Dedifferentiated amniotic fluid mesenchymal stem cell (primary cell): Measurements from ENCODE around the gene RPRD1B.
"Not testable (repeated sequence)": the region's sequence is repeated elsewhere in the genome, so short reads cannot be mapped to it uniquely, and the experiment has no call there.

ENCODE experiments used
- DNase-seq: peaks from one replicate; pipeline ENCODE4 v3.0.0-alpha.2; 2016; ENCODE audit errors: extremely low spot score

Gene RPRD1B

DNA sequence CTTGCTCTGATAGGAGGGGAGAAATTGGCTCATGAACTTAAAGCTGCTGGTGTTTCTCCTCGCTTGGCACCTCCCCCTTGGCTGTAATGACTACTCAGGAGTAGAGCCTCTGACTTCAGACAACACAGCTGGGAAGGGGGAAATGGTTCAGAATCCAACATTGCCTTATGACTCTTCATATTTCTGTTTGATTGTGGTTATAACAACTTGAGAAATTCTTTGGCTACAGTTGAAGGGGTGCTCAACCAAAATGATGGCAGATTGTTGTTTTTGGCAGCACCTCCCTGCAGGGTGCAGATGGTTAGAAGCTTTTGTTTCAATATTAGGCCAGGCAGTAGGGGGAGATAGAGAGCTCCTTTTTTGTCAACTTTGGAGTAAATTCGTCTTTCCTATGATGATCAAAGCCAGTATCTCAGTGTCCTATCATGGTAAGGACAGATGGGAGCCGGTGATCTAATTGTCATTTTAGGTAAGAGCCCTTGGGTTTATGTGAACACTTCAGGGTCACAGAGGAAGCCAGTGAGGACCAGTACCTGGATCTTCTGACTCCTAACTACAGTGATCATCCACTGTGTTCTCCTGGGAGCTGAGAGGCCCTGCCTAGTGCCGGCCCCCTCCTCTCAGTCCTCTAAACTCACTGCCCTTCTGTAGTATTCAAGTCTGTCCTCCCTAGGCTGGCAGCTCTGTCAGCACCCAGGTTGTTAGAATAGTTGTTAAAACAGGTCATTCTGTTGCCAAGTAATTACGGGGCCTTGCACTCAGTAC, 39.9 kb downstream of the RPRD1B start:
- DNase-seq: peak; percentile 89

DNA sequence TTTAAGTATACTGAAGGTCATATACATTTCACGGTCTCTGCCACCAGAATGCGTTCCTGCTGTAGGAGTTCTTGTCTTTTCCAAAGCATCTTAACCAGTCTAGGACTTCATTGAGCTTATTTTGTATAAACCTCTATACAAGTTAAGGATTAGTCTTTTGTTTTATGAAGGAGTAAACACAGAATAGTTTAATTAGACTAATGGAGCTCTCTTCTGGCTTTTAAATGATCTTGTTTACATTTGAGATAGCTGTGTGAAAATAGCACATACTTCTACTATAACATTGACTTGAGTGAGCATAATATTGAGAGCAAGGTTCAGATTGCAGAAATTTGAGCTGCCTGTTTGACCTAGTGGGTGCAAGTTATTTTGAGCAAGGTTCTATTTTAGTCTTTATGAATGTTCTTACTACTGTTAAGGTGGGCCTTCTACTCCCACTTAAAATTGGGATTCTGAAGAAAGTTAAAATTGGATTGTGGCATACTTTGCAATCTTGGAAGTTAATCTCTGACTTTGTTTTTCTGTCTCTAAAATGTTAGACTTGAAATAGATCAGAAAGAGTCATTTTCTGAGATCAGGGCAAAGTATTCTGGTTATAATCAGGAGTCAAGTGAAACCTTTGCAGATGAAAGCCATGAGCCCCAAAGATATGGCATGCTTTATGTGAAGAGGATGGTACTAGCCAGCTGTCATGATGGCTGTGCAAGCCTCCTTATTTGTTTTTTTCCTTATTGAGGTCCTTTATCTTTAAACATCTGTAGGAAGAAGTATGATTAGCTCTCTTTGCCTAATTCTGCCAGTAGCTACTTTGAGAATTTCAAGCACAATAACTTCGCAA, 41.8 kb downstream of the RPRD1B start:
- DNase-seq: no peak

DNA sequence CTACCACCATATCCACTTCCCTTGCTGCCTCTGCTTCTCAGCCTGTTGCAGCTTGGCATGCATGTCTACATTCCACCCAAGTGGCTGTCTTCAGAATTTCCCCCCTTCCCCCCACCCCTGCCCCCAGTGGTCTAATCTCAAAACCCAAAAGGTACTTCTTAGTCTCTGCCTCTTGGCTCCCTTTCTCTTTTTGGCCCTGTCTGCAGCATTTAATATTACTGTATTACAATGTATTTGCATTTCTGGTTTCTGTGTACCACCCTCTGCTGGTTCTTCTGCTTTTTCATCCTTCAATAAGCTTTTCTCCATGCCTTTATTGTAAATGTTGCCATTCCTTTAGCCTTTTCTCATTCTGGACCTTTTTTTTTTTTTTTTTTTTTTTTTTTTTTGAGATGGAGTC, 43.0 kb downstream of the RPRD1B start:
- DNase-seq: no peak

DNA sequence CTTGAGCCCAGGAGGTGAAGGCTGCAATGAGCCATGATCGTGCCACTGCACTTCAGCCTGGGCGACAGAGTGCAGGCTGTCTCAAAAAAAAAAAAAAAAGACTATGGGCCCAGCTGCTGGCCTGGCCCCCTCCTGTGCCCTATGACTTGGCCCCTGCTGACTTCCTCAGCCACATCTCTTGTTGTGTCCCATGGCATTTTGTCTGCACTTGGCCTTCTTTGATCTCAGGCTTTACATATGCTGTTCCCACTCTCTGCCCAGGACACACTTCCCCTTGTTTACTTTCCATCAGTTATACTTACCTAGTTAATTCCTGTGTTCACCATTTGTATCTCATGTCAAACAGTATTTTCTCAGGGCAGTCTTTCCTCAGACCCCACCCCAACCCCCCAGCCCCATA, 44.5 kb downstream of the RPRD1B start:
- no peak for DNase-seq

DNA sequence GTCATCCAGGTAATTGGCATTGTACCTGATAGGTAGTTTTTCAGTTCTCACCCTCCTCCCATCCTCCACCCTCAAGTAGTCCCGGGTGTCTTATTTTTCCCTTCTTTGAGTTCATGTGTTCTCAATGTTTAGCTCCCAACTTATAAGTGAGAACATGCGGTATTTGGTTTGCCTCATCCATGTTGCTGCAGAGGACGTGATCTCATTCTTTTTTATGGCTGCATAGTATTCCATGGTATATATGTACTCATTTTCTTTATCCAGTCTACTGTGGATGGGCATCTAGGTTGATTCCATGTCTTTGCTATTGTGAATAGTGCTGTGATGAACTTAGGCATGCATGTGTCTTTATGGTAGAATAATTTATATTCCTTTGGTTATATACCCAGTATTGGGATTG, 45.8 kb downstream of the RPRD1B start:
- DNase-seq: no peak

DNA sequence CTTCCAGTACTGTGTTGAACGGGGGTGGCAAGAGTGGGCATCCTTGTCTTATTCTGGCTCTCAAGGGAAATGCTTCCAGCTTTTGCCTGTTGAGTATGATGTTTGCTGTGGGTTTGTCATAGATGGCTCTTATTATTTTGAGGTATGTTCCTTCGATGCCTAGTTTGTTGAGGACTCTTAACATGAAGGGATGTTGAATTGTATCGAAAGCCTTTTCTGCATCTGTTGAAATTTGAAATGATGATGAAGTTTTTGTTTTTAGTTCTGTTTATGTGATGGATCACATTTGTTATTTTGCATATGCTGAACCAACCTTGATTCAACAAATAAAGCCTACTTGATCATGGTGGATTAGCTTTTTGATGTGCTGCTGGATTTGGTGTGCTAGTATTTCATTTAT, 48.0 kb downstream of the RPRD1B start:
- DNase-seq: no peak

DNA sequence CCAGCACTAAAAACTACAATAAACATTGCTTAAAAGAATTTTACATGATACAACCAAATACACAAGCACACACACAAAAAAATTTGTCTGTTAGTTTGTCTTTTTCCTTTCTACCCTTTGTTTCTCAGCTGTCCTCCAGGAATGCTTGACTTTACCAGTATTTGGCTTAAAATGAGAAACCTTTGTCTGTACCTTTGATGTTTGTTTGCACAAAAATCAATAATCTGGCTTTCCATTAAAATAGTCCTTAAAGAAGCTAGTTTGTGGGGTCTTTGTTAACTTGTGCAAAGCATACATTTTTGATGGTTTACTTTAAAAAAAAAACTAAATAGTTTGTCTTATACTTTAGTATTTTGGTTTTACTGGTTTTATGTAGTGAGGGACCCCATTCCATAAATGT, 49.3 kb downstream of the RPRD1B start:
- DNase-seq: no peak

DNA sequence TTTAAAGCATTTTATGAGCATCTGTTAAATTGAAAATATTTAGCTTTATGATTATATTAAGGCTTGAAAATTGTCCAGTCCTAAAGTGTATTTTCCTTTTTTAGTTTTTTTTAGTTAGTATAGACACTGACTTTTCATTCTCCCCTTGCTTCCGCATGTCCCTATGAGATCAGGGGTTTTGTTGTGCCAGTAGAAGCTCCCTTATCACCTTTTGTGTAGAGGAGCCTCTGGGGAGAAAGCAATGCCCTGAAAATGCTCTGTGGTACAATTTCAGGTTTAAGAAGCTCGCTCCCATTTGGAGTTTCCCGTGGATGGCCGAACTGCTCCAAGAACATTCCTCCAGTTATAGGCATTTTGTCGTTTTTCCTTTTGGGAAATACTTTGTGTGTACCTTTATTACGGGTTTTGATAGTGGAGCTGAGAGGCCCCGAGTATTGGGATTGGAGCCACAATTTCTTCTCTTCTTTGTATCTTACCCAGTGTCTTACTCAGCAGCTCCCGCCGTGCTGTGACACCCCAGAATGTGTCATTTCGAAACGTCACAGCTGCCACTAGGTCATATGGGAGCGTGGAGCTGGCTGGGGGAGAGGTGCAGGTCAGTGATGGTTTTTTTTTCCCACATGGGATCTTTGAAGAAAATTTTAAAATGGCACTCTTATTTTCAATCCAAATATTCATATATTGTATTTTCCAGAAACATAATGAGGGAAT, 49.9 kb downstream of the RPRD1B start:
- no peak for DNase-seq

DNA sequence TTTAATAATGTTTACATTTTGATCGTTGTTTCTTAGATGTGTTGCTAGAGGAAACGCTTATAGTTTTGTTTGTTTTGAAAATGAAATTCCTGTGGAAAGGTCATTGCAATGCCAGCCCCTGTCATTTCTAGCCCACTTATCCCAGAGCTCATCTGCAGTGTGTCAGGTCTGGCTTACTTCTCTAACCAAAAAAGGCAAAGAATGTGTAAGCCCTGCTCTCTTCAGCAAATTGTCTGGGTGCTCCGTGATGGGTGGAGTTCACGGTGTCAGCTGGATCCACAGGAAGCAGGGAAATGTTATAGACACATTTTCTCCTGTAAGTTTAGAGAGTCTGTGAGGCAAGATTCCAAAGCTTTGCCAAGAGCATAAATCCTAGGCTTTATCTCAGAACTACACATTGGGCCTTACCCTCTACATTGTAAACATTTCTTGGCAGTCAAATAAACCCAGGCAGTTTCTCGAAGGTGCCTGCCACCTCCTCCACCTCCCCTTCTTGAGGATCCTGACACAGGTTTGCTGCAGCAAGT, 50.9 kb downstream of the RPRD1B start:
- DNase-seq: peak; percentile 81

DNA sequence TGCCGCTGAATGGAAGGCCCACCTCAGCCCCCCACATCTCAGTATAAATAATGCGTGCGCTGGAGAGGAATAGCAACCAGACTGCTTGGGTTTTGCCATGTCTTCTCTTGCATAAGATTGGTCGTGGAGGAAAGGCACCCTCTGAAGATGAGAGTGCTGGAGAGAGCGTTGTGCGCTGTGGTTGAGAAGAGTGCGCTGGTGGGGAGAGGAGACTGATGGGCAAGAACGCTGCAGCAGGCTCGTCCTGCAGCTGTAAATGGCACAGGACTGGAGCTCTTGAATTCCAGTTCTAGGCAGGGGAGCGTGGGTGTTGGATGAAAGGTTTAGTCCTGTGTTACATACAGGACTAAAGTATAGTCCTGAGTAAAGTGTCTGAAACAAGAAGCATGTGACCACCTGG, 51.5 kb downstream of the RPRD1B start:
- DNase-seq: no peak

DNA sequence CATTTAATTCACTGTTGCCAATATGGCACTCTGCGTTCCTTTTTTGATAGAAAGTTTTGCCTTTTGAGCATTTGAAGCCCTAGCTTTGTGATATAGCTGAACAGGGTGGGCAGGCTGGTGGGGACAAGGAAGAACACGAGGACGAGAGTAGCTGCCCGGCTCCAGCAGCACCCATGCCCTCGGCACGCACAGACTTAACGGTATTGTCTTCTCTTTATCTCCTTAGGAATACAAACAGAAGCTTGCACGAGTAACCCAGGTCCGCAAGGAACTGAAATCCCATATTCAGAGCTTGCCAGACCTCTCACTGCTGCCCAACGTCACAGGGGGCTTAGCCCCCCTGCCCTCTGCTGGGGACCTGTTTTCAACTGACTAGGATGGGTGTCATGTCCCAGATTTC, 56.0 kb downstream of the RPRD1B start:
- no peak for DNase-seq

DNA sequence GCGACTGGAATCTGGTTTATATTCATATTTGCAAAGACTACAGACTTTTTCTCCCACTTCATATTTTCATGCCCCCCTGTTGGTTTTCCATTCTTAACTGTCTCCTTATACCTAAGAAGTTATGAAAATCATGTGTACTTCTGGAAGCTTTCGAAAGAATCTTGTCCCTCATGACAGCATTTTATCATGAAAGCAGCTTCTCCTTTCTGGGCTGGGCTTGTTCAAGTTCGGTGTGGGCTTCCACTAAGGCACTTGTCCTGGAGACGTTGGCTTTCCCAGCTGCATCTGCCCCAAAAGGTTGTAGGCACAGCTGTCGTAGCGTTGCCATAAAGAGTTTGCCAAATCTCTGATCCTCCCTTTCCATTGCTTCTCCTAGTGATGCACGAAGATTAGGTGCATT, 56.5 kb downstream of the RPRD1B start:
- DNase-seq: no peak

DNA sequence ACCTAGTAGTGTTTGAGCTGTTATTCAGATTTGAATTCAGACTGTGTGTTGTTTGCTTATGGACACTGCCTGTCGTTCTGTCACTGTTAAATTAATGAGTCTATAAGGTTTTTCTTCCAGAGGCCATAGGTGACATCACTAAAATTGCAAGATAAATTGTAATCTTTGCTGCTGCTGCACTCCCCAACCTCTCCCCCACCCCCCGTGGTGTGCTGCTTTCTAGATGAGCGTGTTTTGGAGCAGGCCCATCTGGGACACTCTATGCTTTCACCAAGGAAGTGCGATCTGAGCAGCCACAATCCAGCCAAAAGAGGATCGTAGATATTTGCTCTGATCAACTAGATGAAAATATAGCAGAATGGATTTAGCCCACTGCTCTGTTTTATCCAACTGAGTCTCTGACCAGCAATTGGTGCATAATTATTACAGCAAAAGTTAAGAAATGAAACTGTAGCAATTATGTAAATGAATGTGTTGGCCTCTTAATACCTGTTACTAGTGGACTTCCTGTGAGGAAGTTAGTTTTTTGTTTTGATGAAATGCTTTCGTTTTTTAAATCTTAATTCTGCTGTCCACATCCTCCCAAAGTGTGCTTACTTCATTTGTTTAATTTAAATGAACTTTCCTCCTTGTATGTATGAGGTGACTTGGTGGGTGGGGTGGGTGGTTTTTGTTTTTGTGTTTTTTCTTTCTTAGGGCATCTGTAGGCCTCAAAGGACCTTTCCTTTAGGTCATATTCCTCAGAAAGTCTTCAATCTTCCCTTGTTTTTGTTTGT, 58.1 kb downstream of the RPRD1B start:
- DNase-seq: no peak

DNA sequence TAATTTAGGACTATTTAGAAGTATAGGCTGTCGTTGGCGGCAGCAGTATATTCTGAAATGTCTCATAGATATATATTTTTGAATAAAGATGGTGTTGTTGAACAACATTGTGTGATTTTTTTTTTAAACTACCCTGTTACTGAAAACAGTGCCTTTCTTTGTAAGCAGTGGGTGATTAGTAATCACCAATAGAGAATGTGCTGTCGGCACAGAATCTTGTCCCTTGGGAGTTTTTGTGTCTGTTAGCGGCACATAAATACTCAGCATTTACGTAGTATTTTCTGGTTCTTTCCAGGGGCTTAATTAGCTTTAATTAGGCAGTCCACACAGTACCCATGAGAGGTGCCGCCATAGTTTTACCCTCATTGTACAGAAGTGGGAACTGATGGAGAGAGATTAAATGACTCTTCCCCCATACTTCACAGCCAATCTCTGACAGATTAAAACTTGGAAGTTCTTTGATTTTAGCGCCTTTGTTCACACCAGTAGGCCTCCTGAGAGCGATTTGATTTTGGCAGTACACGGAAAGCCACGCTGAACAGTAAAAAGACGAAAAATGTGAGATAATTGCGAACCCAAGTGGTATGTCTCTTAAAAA, 58.8 kb downstream of the RPRD1B start:
- DNase-seq: no peak

DNA sequence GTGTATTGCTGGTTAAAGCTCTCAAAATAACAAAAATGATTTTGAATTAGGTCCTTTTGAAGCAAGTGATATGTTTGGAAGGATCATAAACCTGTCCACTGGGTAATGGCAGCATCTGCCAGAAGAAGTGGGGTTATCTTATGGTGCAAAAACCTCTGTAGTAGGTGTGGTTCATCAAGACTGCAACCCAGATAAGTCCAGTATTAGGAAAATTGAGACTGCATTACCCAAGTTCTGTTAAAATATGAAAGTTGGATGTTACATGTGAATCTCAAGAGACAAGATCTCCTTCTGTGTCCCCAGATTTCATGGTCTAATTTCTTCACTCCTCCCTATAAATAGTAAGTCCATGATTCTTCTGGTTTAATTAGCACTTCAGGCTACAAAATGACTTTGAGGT, 59.4 kb downstream of the RPRD1B start:
- DNase-seq: no peak

DNA sequence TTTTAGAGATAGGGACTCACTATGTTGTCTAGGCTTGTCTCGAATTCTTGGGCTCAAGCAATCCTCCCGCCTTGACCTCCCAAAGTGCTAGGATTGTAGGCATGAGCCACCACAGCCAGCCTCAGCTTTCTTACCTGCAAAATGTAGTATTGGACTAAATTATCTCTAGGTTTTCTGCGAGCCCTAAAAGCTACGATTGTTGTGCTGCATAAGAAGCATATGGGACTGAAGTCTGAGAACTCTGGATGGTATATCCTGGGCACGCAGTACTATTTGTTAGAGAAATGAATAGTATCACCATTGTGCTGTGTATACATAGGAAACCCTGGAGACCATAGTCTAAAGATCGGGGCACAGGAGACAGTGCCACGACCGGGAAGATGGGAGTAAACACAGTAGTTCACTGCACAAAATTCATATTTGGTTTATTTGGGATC, 60.1 kb downstream of the RPRD1B start:
- DNase-seq: no peak

DNA sequence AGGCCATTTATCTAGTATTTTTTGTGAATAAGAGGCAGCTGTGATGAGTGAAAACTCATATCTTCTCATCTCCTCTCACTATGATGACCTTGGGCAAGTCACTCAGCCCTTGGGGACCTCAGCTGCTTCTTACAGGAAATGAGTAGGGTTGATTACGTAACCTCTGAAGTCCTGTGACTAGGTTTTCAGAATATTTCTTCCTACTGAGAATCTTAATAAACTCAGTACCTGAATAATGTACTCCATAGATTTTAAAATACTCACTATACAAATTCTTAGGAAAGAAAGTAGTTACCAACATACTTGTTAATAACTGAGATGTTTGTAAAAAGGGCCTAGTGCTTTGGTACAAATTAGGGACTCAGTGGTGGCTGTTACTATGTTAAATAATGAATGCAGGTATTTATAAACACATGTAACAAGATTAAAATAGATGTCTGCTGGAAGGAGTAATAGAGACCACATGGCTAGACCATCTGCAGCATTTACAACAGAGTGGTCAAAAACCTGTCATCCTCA, 60.9 kb downstream of the RPRD1B start:
- DNase-seq: no peak

DNA sequence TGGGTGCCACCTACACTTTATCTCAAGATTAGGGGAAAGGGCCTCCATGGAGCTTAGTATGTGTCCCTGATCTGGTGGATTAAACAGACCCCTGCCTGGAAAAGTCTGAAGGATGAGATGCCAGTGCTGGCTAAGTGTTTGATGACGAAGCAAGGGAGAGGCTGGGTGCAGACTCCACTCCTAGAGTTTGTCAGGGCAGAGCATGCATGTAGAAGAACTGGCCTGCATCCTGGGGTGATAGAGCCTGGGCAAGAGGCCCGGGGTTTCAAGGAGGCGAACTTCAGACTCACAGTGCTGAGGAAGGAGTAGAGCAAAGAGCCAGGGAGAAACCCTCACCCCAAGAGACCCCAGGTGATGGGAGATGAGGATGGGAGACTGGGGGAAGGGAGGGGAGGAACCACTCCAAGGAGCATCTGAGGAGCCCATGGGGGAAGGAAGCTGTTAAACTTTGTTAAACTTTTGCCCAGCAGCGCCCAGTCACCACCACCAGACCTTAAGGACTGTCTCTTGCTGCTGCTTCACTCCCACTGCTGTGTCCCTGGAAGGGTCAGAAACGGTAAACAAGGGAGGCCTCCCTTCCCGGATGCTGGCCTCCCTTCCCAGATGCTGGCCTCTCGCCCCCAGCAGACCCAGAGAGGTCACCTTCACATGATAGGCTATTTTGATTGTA, 61.6 kb downstream of the RPRD1B start:
- DNase-seq: no peak

DNA sequence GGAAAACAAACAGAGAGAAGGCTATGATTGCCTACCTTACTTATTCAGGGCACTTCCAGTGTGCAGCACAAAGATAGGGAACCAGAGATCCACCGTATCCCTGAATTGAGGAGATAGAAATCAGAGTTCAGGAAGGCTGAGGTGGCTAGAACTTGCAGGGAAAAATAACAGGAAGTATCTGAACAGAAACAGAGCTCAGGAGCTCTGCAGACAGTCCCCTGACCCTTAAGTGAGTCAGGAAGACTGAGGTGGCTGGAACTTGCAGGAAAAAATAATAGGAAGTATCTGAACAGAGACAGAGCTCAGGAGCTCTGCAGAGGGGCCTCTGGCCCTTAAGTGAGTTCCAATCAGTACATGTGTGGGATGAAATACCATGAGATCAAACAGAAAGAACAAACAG, 65.4 kb downstream of the RPRD1B start:
- DNase-seq: no peak

DNA sequence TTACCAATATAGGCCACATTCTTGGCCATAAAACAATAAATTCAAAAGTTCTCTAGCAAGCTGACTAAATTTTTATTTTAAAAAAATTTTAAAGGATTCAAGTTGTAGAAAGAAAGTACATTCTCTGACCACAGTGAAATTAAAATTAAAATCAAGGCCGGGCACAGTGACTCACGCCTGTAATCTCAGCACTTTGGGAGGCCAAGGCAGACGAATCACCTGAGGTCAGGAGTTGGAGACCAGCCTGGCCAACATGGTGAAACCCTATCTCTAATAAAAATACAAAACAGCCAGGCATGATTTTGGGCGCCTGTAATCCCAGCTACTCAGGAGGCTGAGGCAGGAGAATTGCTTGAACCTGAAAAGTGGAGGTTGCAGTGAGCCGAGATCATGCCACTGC, 68.7 kb downstream of the RPRD1B start:
- DNase-seq: not testable (repeated sequence)
